Measurements from ENCODE around the gene SF3A1. TPM values are rescaled to one million over a fixed set of nuclear protein-coding genes. Genes with fewer than 3 reads are reported as not detected.

SF3A1 gene
- total and polyA plus RNA-seq, 2 experiments from 2014 or later = 45.8 to 84.6 TPM

- 81% methylated on average over 5 of the region's 5 CpGs for WGBS (ENCODE audit: low lambda C conversion rate, missing lambda C conversion rate)
- Histone ChIP-seq H4K20me1 (ENCODE audit: insufficient read depth, poor library complexity, severe bottlenecking) (peaks cover 40% of the 10 kb centered on the region), H3K27ac (no peak overlapping the region), H3K36me3 (replicated peaks; ENCODE audit: insufficient read depth, low read depth) (no peaks in the 10 kb centered on the region), H3K9me2 (replicated peaks; ENCODE audit: insufficient read depth) (no peaks in the 10 kb centered on the region), H3K4me2 (peak overlapping the region; percentile 89), H2AFZ (no peak overlapping the region), H3K9me3 (ENCODE audit: low read depth) (no peaks in the 10 kb centered on the region), H3K4me1 (ENCODE audit: insufficient read depth) (peaks cover 19% of the 10 kb centered on the region), H3K4me3 (no peak overlapping the region), H3K79me2 (peaks cover 62% of the 10 kb centered on the region), H3K27me3 (no peaks in the 10 kb centered on the region)
- no peak for DNase-seq (ENCODE audit: low spot score)
- no peak for TF ChIP-seq EZH2 (IDR thresholded peaks at IDR 0.05; ENCODE audit: borderline replicate concordance)
- no peak for TF ChIP-seq CTCF (IDR thresholded peaks at IDR 0.05; ENCODE audit: poor library complexity)
- no peak for TF ChIP-seq EZH2phosphoT487 (IDR thresholded peaks at IDR 0.05; ENCODE audit: low read depth, severe bottlenecking, unreplicated experiment)
These were observed 2.0 kb downstream of the SF3A1 start for GRCh38 chr22:30354644-30355043.

DNA sequence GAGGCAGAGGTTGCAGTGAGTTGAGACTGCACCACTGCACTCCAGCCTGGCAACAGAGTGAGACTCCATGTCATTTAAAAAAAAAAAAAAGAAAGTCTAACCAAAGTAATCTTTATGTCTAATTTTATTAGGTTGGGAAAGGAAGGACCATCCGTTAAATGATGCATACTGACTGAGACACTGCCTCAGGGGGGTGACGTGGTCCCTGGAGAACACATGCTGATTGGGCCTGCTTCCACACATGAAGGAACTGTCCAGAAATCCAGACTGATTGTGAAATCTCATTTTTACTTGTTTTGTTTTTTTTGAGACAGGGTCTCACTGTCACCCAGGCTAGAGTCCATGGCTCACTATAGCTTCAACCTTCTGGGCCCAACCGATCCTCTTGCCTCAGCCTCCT lies 5.5 kb downstream of the SF3A1 start:
- no peak for DNase-seq (ENCODE audit: low spot score)
- Histone ChIP-seq H3K4me2 (no peak overlapping the region), H2AFZ (no peak overlapping the region), H3K36me3 (replicated peaks; ENCODE audit: insufficient read depth, low read depth) (no peaks in the 10 kb centered on the region), H3K9me2 (replicated peaks; ENCODE audit: insufficient read depth) (no peaks in the 10 kb centered on the region), H3K4me1 (ENCODE audit: insufficient read depth) (peaks cover 26% of the 10 kb centered on the region), H3K27me3 (no peaks in the 10 kb centered on the region), H3K79me2 (peaks cover 94% of the 10 kb centered on the region), H3K4me3 (no peak overlapping the region), H3K9me3 (ENCODE audit: low read depth) (no peaks in the 10 kb centered on the region), H3K27ac (no peak overlapping the region), H4K20me1 (ENCODE audit: insufficient read depth, poor library complexity, severe bottlenecking) (peaks cover 64% of the 10 kb centered on the region)
- no peak for TF ChIP-seq EZH2 (IDR thresholded peaks at IDR 0.05; ENCODE audit: borderline replicate concordance)
- no peak for TF ChIP-seq EZH2phosphoT487 (IDR thresholded peaks at IDR 0.05; ENCODE audit: low read depth, severe bottlenecking, unreplicated experiment)
- no peak for TF ChIP-seq CTCF (IDR thresholded peaks at IDR 0.05; ENCODE audit: poor library complexity)
- WGBS (ENCODE audit: low lambda C conversion rate, missing lambda C conversion rate) = 95% methylated on average over 3 of the region's 3 CpGs

- H3K79me2 ChIP-seq = peaks cover 74% of the 10 kb centered on the region
- H3K27me3 ChIP-seq = no peaks in the 10 kb centered on the region
- peaks cover 40% of the 10 kb centered on the region for H4K20me1 ChIP-seq (ENCODE audit: insufficient read depth, poor library complexity, severe bottlenecking)
- 76% methylated on average over 4 of the region's 4 CpGs for WGBS (ENCODE audit: low lambda C conversion rate, missing lambda C conversion rate)
- peaks cover 4% of the 10 kb centered on the region for H3K36me3 ChIP-seq (replicated peaks; ENCODE audit: insufficient read depth, low read depth)
- H3K9me3 ChIP-seq (ENCODE audit: low read depth) = no peaks in the 10 kb centered on the region
- no peak overlapping the region for H3K4me3 ChIP-seq
- H3K4me1 ChIP-seq (ENCODE audit: insufficient read depth) = peaks cover 6% of the 10 kb centered on the region
- H2AFZ ChIP-seq = no peak overlapping the region
- DNase-seq (ENCODE audit: low spot score) = no peak
- no peaks in the 10 kb centered on the region for H3K9me2 ChIP-seq (replicated peaks; ENCODE audit: insufficient read depth)
- H3K27ac ChIP-seq = peak overlapping the region; percentile 72
- no peak for TF ChIP-seq CTCF (IDR thresholded peaks at IDR 0.05; ENCODE audit: poor library complexity)
- no peak for TF ChIP-seq EZH2 (IDR thresholded peaks at IDR 0.05; ENCODE audit: borderline replicate concordance)
- TF ChIP-seq EZH2phosphoT487 (IDR thresholded peaks at IDR 0.05; ENCODE audit: low read depth, severe bottlenecking, unreplicated experiment) = no peak
- peak overlapping the region; percentile 33 for H3K4me2 ChIP-seq
These were observed 7.9 kb downstream of the SF3A1 start for GRCh38 chr22:30348809-30349208.

DNA sequence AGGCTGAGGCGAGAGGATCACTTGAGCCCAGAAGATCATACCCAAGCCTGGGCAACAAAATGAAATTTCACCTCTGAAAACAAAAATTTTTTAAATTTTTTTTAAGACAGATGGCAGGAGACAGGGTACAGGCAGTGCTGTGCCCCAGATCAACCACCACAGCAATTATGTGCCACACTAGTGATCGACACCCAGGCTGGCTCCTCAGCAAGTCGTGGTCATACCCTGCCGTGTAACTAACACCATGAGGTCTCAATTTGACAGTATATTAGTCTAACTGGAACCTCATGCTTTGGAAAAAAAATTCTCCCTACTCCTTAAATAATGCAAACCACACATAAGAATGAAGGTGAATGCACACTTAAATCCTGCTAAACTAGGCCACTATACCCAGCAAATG lies 8.3 kb downstream of the SF3A1 start:
- WGBS (ENCODE audit: low lambda C conversion rate, missing lambda C conversion rate) = 85% methylated on average over 4 of the region's 4 CpGs
- H3K27ac ChIP-seq = peak overlapping the region; percentile 72
- H3K27me3 ChIP-seq = no peaks in the 10 kb centered on the region
- DNase-seq (ENCODE audit: low spot score) = no peak
- H3K36me3 ChIP-seq (replicated peaks; ENCODE audit: insufficient read depth, low read depth) = peaks cover 4% of the 10 kb centered on the region
- no peak overlapping the region for H3K4me2 ChIP-seq
- TF ChIP-seq EZH2phosphoT487 (IDR thresholded peaks at IDR 0.05; ENCODE audit: low read depth, severe bottlenecking, unreplicated experiment) (no peak), CTCF (IDR thresholded peaks at IDR 0.05; ENCODE audit: poor library complexity) (no peak), EZH2 (IDR thresholded peaks at IDR 0.05; ENCODE audit: borderline replicate concordance) (no peak)
- H4K20me1 ChIP-seq (ENCODE audit: insufficient read depth, poor library complexity, severe bottlenecking) = peaks cover 36% of the 10 kb centered on the region
- no peaks in the 10 kb centered on the region for H3K9me3 ChIP-seq (ENCODE audit: low read depth)
- no peak overlapping the region for H2AFZ ChIP-seq
- H3K79me2 ChIP-seq = peaks cover 70% of the 10 kb centered on the region
- no peaks in the 10 kb centered on the region for H3K9me2 ChIP-seq (replicated peaks; ENCODE audit: insufficient read depth)
- no peak overlapping the region for H3K4me3 ChIP-seq
- peaks cover 6% of the 10 kb centered on the region for H3K4me1 ChIP-seq (ENCODE audit: insufficient read depth)

Data from hepatocyte (in vitro differentiated cells).